Stomach (tissue), 4 donors: ENCODE results near the gene PCDHGA5.

ENCODE experiments used
- CTCF ChIP-seq, 7 experiments: fragments of 450-650 bp in 4 of 7; fragments of 200-600 bp in 3 of 7; sonication (generic) in 3 of 7; IDR thresholded peaks; one replicate each; pipeline ENCODE4 v1.5.1; 2016 to 2019; ENCODE audit warnings: antibody characterized with exemption in 7 of 7, control low read depth in 2 of 7, mild to moderate bottlenecking in 1 of 7
- POLR2AphosphoS5 ChIP-seq, 3 donors: sonication (generic); formaldehyde crosslinking; IDR thresholded peaks; one replicate each; pipeline ENCODE4 v1.6.1; 2016; ENCODE audit warnings: antibody characterized with exemption in 3 of 3

GRCh38 chr5:141371572-141372475 lies 7.9 kb downstream of the PCDHGA5 start:
- TF ChIP-seq CTCF (IDR thresholded peaks at IDR 0.05) = no peak
- TF ChIP-seq POLR2AphosphoS5 (IDR thresholded peaks at IDR 0.05) = no peak
